AG09309 (cell line): ENCODE data around the gene CLDN22.
"Not testable (repeated sequence)": the region's sequence is repeated elsewhere in the genome, so short reads cannot be mapped to it uniquely, and the experiment has no call there.

Experiments
- DNase-seq: peaks from one replicate; pipeline ENCODE4 v3.0.0-alpha.2; 2010; ENCODE audit warnings: low read depth
- H3K4me3 ChIP-seq: 2 replicates; pipeline ENCODE4 v1.5.1; 2011; ENCODE audit warnings: mild to moderate bottlenecking, low read depth, low read length, moderate library complexity; ENCODE audit not compliant: control insufficient read depth
- TF ChIP-seq, protein P1 (sequence below): IDR thresholded peaks from 2 replicates; pipeline ENCODE4 v1.5.1; 2011; ENCODE audit warnings: mild to moderate bottlenecking, low read depth, low read length, inconsistent platforms; ENCODE audit not compliant: insufficient read depth, control insufficient read depth; ENCODE audit errors: missing control alignments

Gene CLDN22

DNA sequence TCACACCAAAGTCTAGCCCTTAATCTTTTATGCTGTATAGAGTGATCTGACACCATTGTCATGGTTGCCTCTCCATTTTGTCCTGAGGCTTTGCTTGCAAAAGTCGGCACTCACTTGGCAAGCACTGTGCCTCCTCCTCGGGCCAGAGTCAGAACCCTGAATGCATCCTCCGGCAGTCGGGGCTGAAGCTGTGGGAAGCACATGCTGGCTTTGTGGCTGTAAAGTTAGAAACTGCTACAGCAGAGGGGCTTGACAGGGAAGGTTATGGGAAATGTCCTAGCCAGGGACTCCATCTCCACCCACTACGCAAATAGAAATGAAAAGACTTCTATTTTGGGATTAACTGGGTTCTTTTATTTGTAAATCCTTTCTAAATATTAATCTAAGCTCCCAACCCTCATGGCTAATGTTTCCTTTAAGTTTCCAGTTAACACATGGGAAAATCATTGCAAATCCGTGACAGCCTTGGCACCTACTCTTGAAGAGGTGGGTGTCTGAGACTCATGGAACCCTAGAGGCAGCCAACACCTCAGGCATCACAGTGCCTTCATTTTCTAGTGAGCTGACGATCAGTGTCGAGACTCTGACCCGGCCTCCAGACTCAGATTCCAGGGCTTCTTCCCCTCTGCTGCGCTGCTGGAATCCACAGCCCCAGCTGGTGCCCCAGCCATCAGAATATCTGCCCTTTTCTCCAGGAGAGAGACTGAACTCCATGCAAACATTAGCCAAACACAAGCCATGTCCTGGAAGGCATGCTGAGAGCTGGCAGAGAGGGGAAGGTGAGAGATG, 10.1 kb upstream of the CLDN22 start:
- DNase-seq, result no peak
- no peak overlapping the region for H3K4me3 ChIP-seq
- TF ChIP-seq, protein P1, sequence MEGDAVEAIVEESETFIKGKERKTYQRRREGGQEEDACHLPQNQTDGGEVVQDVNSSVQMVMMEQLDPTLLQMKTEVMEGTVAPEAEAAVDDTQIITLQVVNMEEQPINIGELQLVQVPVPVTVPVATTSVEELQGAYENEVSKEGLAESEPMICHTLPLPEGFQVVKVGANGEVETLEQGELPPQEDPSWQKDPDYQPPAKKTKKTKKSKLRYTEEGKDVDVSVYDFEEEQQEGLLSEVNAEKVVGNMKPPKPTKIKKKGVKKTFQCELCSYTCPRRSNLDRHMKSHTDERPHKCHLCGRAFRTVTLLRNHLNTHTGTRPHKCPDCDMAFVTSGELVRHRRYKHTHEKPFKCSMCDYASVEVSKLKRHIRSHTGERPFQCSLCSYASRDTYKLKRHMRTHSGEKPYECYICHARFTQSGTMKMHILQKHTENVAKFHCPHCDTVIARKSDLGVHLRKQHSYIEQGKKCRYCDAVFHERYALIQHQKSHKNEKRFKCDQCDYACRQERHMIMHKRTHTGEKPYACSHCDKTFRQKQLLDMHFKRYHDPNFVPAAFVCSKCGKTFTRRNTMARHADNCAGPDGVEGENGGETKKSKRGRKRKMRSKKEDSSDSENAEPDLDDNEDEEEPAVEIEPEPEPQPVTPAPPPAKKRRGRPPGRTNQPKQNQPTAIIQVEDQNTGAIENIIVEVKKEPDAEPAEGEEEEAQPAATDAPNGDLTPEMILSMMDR, result no peak

DNA sequence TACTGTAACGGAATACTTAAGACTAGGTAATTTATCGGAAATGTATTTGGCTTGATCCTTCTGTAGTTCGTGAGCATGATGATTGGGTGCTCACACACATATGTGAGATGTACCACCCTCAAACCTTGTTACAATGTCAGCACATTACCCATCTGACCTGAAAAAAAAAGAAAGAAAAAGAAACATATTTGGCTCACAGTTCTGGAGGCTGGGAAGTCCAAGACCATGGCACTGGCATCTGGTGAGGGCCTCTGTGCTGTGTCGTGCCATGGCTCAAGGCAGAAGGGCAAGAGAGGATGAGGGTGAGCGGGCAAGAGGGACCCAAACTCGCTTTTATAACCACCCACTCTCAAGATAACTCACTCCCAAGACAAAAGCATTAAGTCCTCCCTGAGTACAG, 9.2 kb upstream of the CLDN22 start:
- TF ChIP-seq, protein P1, result no peak
- no peak for DNase-seq
- no peak overlapping the region for H3K4me3 ChIP-seq

DNA sequence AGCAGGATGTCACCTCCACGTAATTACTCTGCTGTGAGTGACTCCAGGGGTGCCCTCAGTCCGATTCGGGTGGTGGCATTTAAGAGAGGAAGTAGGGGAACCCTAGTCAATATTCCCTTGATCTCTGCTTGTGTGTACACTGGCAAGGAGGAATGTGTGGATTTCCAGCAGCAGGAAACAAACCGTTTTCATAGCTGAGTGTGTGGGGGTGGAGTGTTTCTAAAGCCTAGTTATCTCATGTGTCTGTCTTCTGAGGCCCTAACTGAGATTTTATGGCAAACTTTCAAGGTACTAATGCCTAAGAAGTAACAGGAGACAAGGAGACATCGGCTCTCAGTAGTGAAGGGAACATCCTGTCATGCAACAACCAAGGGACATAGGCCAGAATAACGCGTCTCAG, 8.8 kb upstream of the CLDN22 start:
- no peak for DNase-seq
- TF ChIP-seq, protein P1, result no peak
- no peak overlapping the region for H3K4me3 ChIP-seq

DNA sequence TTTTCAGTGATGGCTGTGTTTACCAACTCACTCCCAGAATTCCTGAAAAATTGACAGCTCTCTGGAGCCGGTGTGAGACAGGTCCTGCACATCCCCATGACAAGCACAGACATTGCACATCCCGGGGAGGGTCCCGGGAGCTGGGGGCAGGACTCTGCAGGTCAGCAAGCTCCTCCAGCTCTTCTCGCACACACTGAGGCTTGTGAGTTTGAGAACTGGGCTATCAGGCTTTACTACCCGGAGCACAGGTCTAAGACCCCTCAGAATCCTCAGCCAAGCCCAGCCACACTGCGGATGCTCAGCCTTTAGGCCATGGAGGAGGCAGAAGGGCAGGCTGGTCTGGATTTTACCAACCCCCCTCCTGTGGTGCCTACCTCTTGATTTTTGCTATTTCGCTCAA, 7.8 kb upstream of the CLDN22 start:
- TF ChIP-seq, protein P1, result no peak
- DNase-seq, result no peak
- no peak overlapping the region for H3K4me3 ChIP-seq

DNA sequence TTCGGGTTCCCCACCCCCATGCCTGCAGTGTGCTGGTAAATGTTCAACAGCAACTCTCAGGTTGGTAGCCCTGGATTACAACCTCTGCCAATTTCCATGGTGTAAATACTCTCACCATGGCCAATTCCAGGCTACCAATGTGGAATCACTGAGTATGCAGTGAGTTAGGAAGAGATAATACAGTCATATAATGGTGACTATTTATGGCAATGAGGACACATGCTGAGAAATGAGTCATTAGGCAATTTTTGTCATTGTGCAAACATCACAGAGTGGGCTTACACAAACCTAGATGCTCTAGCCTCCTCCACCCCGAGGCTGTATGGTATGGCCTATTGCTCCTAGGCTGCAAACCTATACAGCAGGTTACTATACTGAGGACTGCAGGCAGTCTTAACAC, 6.8 kb upstream of the CLDN22 start:
- H3K4me3 ChIP-seq, result no peak overlapping the region
- DNase-seq, result no peak
- TF ChIP-seq, protein P1, result no peak

DNA sequence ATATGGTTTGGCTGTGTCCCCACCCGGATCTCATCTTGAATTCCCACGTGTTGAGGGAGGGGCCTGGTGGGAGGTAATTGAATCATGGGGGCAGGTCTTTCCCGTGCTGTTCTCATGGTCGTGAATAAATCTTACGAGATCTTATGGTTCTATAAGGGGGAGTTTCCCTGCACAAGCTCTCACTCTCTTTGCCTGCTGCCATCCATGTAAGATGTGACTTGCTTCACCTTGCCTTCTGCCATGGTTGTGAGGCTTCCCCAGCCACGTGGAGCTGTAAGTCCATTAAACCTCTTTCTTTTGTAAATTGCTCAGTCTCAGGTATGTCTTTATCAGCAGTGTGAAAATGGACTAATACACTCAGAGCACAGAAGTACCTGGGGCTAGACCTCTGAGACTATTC, 6.3 kb upstream of the CLDN22 start:
- H3K4me3 ChIP-seq, DNase-seq: not testable (repeated sequence)

DNA sequence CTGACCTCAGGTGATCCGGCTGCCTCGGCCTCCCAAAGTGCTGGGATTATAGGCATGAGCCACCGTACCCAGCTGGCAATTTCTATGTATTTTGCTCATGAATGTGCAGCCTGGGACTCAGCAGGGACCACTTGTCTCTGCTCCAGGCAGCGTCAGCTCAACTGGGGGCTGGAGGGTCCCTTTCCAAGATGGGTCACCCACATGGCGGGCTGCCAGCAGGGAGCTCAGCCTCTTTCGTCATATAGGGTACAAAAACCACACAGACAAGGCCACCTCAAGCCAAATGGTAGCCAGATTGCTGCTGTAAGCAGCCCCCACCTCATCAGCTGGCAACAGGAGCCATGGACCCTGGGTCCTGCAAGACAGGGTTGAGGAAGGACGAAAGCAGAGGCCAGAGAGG, 4.5 kb upstream of the CLDN22 start:
- no peak for DNase-seq
- TF ChIP-seq, protein P1, result no peak
- H3K4me3 ChIP-seq, result no peak overlapping the region

DNA sequence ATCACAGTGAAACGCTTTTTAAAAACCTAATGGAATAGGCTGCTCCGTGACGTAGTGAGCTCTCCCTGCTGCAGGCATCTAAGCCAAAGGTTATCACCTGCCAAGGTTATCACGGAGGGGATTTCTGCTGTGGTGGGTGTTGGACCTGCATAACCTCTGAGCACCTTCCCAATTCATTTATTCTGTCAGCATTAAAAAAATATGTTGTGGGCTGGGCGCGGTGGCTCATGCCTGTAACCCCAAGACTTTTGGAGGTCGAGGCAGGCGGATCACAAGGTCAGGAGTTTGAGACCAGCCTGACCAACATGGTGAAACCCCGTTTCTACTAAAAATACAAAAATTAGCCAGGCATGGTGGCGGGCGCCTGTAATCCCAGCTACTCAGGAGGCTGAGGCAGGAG, 4.0 kb upstream of the CLDN22 start:
- not testable (repeated sequence) for H3K4me3 ChIP-seq, DNase-seq
